ENCODE data around the gene HHAT. TPM values are rescaled to one million over a fixed set of nuclear protein-coding genes. Genes with fewer than 3 reads are reported as not detected.

HHAT gene
- total RNA-seq, 2 experiments from 2014 or later = 3.6 to 3.9 TPM

DNA sequence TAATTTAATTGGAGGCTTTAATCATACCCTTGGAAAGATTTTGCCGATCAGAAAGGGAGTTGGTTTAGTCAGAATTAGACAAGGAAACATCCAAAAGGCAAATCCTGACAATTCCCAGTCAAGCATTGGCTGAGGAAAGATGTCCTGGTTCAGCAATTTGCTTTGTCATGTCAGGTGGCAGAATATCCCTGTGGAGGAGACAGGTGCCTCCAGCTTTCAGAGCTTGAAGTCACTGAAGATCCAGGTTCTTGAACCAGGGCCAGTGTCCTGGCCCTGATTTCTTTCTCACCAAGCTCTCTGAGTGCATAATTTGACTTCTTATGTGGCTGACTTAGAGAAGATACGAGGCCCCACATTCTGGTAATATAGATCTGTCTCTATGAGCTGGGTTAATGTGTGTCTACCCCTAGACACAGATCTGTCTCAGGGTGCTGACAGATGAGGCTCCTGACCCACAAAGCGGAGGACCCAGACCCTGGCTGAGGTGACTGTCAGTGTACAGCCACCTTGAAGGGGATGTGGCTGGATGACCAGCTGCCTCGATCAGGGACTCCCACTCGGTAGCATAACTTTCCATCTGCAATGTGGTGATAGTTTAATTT lies 118.9 kb downstream of the HHAT start:
- peaks cover 31% of the 10 kb centered on the region for H3K4me1 Mint-ChIP-seq (ENCODE audit: low read depth)
- intact Hi-C loops (cut with micrococcal nuclease) = loop anchor here (1.0 to 5.0 kb wide), 18 partner anchors 17 to 1130 kb away; partner anchors contain the start of genes KCNH1, RCOR3, SLC30A1 and UTP25
- CTCF ChIA-PET = interaction anchor here (0.8 to 5.6 kb wide), 23 partner anchors 8 to 1067 kb away, joined by 3 to 55 read pairs (median 4); partner anchors contain the start of gene KCNH1
- H3K27me3 Mint-ChIP-seq (ENCODE audit: low read depth) = peaks cover 7% of the 10 kb centered on the region
- DNase-seq = no peak
- H3K4me3 Mint-ChIP-seq = no peak overlapping the region
- no peaks in the 10 kb centered on the region for H3K9me3 Mint-ChIP-seq
- H3K36me3 Mint-ChIP-seq (ENCODE audit: low read depth) = no peaks in the 10 kb centered on the region
- peak overlapping the region; percentile 89 for H3K27ac Mint-ChIP-seq

DNA sequence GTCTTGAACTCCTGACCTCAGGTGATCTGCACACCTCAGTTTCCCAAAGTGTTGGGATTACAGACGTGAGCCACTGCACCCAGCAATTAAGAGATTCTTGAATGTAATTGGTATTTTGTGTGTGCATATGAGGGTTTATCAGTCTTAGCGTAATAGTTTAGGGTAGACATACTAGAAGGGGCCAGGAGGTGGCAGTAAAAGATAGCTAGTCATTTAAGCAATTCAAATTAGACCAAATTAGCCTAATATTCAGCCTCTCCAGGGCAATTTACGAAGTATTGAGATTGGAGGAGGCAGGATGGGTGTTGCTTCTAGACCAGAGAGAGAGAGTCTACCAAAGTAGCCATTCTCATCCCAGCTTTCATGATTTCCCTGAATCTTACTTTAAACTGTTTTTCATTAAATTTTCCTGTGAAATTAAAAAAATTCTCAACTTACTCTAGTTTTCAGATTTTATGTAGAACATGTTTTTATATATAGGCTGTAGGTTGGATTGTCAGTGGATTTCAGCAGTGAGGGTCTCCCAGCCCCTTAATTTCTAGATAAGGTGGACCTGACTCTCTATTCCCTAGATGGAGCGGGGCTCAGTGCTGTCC lies 119.7 kb downstream of the HHAT start:
- CTCF ChIA-PET = interaction anchor here (0.5 to 5.6 kb wide), 27 partner anchors 8 to 1066 kb away, joined by 3 to 55 read pairs (median 5); partner anchors contain the start of gene KCNH1
- peak; percentile 56 for DNase-seq
- intact Hi-C loops (cut with micrococcal nuclease) = loop anchor here (1.0 to 5.0 kb wide), 17 partner anchors 16 to 1129 kb away; partner anchors contain the start of genes KCNH1, RCOR3, SLC30A1 and UTP25

DNA sequence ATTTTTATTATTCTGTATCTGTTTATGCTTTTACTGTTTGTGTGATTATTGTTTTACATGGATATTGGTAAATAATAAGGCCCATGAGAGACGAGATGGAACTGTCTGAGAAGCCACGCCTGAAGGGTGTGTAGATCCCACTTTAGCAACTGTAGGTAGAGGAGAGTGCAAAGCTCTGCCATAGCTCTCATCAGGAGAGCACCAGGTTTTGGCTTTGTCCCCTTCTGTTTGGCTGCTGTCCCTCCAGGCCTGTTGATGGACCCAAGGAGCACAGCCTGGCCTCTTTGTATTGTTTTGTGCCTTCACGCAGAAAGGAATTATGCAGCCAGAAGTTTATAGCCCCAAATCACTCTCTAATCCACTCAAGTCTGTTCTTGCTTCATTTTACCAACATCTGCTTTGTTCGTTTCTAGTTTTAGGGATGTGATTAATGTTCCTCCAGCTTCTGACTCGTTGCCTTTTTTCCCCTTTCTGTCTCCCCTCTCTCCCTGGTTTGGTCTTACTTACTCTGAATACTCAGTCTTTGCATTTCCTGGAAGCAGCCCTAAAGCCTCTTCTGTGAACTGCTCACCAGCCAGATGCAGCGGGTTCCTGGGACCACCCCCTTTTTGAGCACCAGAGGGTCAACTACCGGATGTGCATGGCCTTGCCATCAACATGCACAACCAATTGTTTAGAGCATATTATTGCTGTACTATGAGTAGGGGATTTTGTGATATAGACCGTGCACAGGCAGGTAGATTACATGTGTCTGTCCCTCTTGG lies 127.3 kb downstream of the HHAT start:
- Mint-ChIP-seq H3K4me1 (ENCODE audit: low read depth) (no peaks in the 10 kb centered on the region), H3K27ac (no peak overlapping the region), H3K9me3 (no peaks in the 10 kb centered on the region), H3K36me3 (ENCODE audit: low read depth) (no peaks in the 10 kb centered on the region), H3K27me3 (ENCODE audit: low read depth) (no peaks in the 10 kb centered on the region), H3K4me3 (no peak overlapping the region)
- no peak for DNase-seq
- CTCF ChIA-PET = interaction anchor here (0.9 to 1.1 kb wide), 3 partner anchors 9 to 678 kb away, joined by 3 to 4 read pairs (median 3); partner anchors contain the start of gene KCNH1
- intact Hi-C loops (cut with micrococcal nuclease) = no loop called here

More for the DNA sequence above, 119.7 kb downstream of the HHAT start:
- Mint-ChIP-seq H3K4me3 (no peak overlapping the region), H3K36me3 (ENCODE audit: low read depth) (no peaks in the 10 kb centered on the region), H3K27ac (no peak overlapping the region), H3K27me3 (ENCODE audit: low read depth) (peaks cover 7% of the 10 kb centered on the region), H3K4me1 (ENCODE audit: low read depth) (peaks cover 31% of the 10 kb centered on the region), H3K9me3 (no peaks in the 10 kb centered on the region)

DNA sequence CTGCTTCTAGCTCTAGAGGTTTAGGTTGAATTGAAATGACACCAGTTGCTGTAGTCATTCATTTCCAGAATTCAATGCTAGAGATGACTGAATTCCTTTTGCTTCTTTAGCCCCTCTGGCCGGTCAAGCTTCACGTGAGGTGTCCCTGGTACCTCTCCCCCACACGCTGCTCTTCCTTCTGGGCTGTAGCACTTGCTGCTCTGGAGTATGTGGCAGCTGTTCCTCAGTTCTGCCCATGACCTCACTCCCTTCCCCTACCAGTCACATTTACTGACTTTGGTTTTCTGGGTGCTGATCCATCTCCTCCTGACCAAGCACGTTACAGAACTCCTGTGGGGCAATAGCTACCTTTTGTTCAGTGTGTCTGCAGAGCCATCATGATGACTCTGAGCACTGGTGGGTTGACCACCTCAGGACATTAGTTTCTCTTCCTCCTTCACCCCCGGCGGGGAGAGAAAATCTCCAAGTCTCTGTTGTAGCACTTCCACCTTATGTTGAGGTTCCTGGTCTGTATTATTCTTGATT lies 128.1 kb downstream of the HHAT start:
- Mint-ChIP-seq H3K4me3 (no peak overlapping the region), H3K27me3 (ENCODE audit: low read depth) (no peaks in the 10 kb centered on the region), H3K4me1 (ENCODE audit: low read depth) (no peaks in the 10 kb centered on the region), H3K27ac (no peak overlapping the region), H3K36me3 (ENCODE audit: low read depth) (no peaks in the 10 kb centered on the region), H3K9me3 (no peaks in the 10 kb centered on the region)
- CTCF ChIA-PET = interaction anchor here (0.9 to 1.1 kb wide), 3 partner anchors 10 to 677 kb away, joined by 3 to 4 read pairs (median 3); partner anchors contain the start of gene KCNH1
- DNase-seq = no peak
- intact Hi-C loops (cut with micrococcal nuclease) = no loop called here

DNA sequence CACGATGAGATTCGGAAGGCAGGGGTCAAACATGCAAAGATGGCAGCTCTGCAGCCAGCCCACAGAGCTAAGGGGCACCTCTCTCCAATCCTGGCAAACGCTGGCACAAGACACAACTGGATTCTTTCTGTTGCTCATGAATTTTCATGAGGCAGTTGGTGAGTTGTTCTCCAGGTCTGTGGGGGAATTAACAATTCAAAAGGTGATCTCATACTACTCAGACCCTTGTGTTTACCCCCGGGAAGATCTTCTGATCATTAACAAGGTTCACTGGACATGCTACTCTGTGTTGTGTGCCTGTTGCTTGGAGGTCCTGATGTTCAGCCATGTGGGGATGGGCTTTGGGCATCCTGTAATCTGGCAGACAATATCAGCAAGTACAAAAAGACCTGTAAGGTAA lies 128.9 kb downstream of the HHAT start:
- no peak overlapping the region for H3K4me3 Mint-ChIP-seq
- no peaks in the 10 kb centered on the region for H3K4me1 Mint-ChIP-seq (ENCODE audit: low read depth)
- H3K36me3 Mint-ChIP-seq (ENCODE audit: low read depth) = no peaks in the 10 kb centered on the region
- no peak overlapping the region for H3K27ac Mint-ChIP-seq
- intact Hi-C loops (cut with micrococcal nuclease) = no loop called here
- no peaks in the 10 kb centered on the region for H3K9me3 Mint-ChIP-seq
- no peak for DNase-seq
- peaks cover 2% of the 10 kb centered on the region for H3K27me3 Mint-ChIP-seq (ENCODE audit: low read depth)
- CTCF ChIA-PET = interaction anchor here (1.0 to 2.6 kb wide), 2 partner anchors 10 to 677 kb away, joined by 3 to 14 read pairs; partner anchors contain the start of gene KCNH1

DNA sequence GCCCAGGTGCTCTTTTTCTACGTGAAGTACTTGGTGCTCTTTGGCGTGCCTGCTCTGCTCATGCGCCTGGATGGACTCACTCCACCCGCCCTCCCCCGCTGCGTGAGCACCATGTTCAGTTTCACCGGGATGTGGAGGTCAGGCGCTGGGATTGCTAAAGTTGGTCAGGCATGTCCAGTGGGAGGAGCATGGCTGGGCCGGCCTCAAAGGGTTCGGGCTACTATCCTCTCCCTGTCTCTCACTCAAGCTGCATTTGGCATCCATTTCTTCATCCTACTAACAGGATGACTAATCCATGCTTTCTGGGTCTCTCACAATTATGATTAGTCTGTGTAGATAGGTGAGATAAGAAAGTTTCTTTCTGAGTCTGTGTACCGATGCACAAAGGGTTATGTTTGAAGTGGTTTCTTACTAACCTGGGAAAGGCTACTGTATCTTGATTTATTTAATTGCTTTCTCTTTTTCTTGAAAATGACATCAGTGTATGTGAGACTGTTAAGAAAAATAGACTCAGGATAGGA lies 135.9 kb downstream of the HHAT start:
- intact Hi-C loops (cut with micrococcal nuclease) = loop anchor here (1.0 kb wide), 5 partner anchors 16 to 791 kb away; no protein-coding TSS in a partner anchor
- peaks cover 2% of the 10 kb centered on the region for H3K27me3 Mint-ChIP-seq (ENCODE audit: low read depth)
- DNase-seq = peak; percentile 22
- CTCF ChIA-PET = interaction anchor here (3.5 kb wide), 1 partner anchor 17 kb away, joined by 21 read pairs; no protein-coding TSS in a partner anchor
- peak overlapping the region; percentile 57 for H3K27ac Mint-ChIP-seq
- H3K36me3 Mint-ChIP-seq (ENCODE audit: low read depth) = no peaks in the 10 kb centered on the region
- peaks cover 23% of the 10 kb centered on the region for H3K4me1 Mint-ChIP-seq (ENCODE audit: low read depth)
- H3K4me3 Mint-ChIP-seq = no peak overlapping the region
- no peaks in the 10 kb centered on the region for H3K9me3 Mint-ChIP-seq

DNA sequence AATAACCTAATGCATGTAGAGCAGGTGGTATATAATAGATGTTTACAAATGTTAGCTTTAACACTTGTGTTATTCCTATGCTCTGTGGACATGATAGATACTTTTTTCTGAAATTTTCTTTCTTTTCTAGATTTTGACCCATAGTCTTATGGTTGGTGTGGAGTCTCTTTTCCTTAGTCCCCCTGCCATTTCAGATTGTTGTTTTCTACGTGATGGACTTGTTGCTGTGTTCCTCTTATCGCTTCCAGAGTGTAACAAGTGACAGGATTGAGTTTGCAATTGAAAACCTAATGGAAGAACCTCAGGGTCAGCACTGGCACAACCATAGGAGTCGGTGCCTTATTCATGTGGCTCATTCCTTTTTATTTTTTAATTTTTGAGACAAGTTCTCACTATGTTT lies 136.4 kb downstream of the HHAT start:
- H3K9me3 Mint-ChIP-seq = no peaks in the 10 kb centered on the region
- no peaks in the 10 kb centered on the region for H3K36me3 Mint-ChIP-seq (ENCODE audit: low read depth)
- no peak overlapping the region for H3K27ac Mint-ChIP-seq
- intact Hi-C loops (cut with micrococcal nuclease) = no loop called here
- DNase-seq = no peak
- H3K27me3 Mint-ChIP-seq (ENCODE audit: low read depth) = peaks cover 2% of the 10 kb centered on the region
- H3K4me3 Mint-ChIP-seq = no peak overlapping the region
- H3K4me1 Mint-ChIP-seq (ENCODE audit: low read depth) = peaks cover 23% of the 10 kb centered on the region
- CTCF ChIA-PET = interaction anchor here (1.0 to 3.5 kb wide), 2 partner anchors 18 to 1190 kb away, joined by 3 to 21 read pairs; no protein-coding TSS in a partner anchor

DNA sequence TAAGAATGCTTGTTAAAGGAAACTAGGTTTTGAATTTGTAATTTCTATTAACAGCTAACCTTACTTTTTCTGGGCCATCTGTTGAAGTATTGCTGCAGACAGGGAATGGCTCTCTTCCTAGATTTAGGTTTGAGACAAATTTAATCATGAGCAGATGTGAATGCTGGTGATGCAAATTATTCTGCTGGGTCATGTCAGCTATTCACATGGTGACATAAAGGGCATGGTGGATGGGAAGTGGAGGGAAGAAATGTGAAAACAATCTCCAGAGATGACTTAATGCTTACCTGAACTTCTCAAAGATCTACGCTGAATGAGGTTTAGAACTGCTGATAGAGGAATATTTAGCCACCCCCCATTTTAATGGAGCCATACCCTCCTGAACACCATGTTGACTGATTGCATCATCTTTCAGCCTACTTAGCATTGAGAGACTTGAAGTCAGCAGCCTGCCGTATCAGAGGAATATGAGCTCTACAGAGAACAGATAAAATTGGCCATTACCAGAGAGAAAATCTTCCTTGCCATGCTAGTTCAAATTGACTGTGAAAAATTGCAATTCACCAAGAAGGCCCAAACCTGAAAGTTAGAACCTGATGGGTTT lies 138.8 kb downstream of the HHAT start:
- Mint-ChIP-seq H3K4me1 (ENCODE audit: low read depth) (peaks cover 23% of the 10 kb centered on the region), H3K4me3 (no peak overlapping the region), H3K27me3 (ENCODE audit: low read depth) (no peaks in the 10 kb centered on the region), H3K9me3 (no peaks in the 10 kb centered on the region), H3K27ac (no peak overlapping the region), H3K36me3 (ENCODE audit: low read depth) (no peaks in the 10 kb centered on the region)
- no peak for DNase-seq
- intact Hi-C loops (cut with micrococcal nuclease) = no loop called here
- CTCF ChIA-PET = interaction anchor here (0.6 to 0.9 kb wide), 3 partner anchors 21 to 610 kb away, joined by 3 to 4 read pairs (median 3); no protein-coding TSS in a partner anchor

DNA sequence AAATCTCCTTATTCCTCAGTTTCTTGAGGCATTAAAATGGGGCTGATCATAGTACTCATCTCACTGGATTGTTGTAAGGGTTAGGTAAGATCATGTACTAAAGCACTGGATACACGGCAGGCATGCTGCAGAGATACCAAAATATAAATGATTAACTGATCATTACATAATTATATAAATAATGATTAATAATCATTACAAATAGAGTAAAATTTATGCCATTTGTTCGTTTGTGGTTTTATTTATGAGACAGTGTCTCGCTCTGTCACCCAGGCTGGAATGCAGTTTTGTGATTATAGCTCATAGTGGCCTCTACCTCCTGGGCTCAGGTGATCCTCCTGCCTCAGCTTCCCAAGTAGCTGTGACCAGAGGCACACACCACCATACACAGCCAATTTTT lies 140.7 kb downstream of the HHAT start:
- Mint-ChIP-seq H3K27me3 (ENCODE audit: low read depth) (no peaks in the 10 kb centered on the region), H3K36me3 (ENCODE audit: low read depth) (no peaks in the 10 kb centered on the region), H3K9me3 (no peaks in the 10 kb centered on the region), H3K27ac (no peak overlapping the region), H3K4me1 (ENCODE audit: low read depth) (peaks cover 12% of the 10 kb centered on the region), H3K4me3 (no peak overlapping the region)
- intact Hi-C loops (cut with micrococcal nuclease) = no loop called here
- no peak for DNase-seq
- CTCF ChIA-PET = no interaction called here

DNA sequence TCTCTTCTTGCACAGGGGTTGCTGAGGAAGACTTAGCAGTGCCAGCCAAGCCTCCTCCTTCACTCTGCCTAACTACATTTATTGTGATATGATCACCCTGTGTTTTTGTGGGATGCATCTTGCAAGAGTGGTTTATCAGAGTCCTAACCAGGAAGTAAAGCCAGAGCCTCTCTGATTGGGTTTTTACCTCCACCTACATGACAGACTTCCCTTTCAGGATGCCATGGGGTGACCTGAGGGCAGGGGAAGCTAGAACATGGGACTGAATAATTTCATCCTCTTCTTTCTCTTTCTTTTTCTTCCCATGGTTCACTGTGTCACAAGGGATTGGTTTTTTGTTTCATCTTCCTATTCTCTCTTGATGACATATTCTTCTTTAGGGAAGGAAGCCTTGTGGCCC lies 146.6 kb downstream of the HHAT start:
- Mint-ChIP-seq H3K4me1 (ENCODE audit: low read depth) (no peaks in the 10 kb centered on the region), H3K9me3 (no peaks in the 10 kb centered on the region), H3K27me3 (ENCODE audit: low read depth) (no peaks in the 10 kb centered on the region), H3K36me3 (ENCODE audit: low read depth) (no peaks in the 10 kb centered on the region), H3K27ac (no peak overlapping the region), H3K4me3 (no peak overlapping the region)
- CTCF ChIA-PET = no interaction called here
- no peak for DNase-seq
- intact Hi-C loops (cut with micrococcal nuclease) = no loop called here

DNA sequence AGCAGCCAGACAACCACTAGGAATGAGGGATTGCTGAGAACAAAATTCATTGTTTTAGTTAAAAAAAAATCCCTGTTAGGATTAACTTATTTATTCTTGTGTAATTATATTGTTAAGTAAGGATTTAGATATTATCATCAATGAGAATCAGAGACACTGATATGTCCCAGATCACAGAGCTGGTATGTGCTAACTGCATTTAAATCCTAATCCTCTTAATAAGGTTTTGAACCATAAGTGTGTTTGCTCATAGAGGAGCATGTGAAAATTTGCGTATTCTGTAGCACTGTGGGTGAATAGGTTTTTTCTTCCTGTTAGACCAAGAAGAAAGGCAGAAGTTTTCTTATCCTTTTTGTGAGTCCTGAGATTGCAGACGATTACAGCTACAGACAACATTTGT lies 147.1 kb downstream of the HHAT start:
- H3K9me3 Mint-ChIP-seq = no peaks in the 10 kb centered on the region

More for the DNA sequence above, 147.1 kb downstream of the HHAT start:
- no peaks in the 10 kb centered on the region for H3K4me1 Mint-ChIP-seq (ENCODE audit: low read depth)
- no peak for DNase-seq
- no peaks in the 10 kb centered on the region for H3K36me3 Mint-ChIP-seq (ENCODE audit: low read depth)
- CTCF ChIA-PET = no interaction called here
- intact Hi-C loops (cut with micrococcal nuclease) = no loop called here
- no peaks in the 10 kb centered on the region for H3K27me3 Mint-ChIP-seq (ENCODE audit: low read depth)
- no peak overlapping the region for H3K27ac Mint-ChIP-seq
- no peak overlapping the region for H3K4me3 Mint-ChIP-seq
